Vagina (tissue), 2 donors: ENCODE results near the gene ITPRIP.

Source experiments
- CTCF ChIP-seq, 3 experiments: fragments of 450-650 bp in 2 of 3; fragments of 200-600 bp in 1 of 3; sonication (generic) in 1 of 3; IDR thresholded peaks; one replicate each; pipeline ENCODE4 v1.5.1; 2017 to 2019; ENCODE audit warnings: antibody characterized with exemption in 3 of 3, mild to moderate bottlenecking in 2 of 3, moderate library complexity in 2 of 3
- POLR2A ChIP-seq, 2 donors: fragments of 450-650 bp; IDR thresholded peaks; one replicate each; pipeline ENCODE4 v1.6.1; 2017; ENCODE audit warnings: antibody characterized with exemption in 2 of 2, mild to moderate bottlenecking in 2 of 2, moderate library complexity in 2 of 2

DNA sequence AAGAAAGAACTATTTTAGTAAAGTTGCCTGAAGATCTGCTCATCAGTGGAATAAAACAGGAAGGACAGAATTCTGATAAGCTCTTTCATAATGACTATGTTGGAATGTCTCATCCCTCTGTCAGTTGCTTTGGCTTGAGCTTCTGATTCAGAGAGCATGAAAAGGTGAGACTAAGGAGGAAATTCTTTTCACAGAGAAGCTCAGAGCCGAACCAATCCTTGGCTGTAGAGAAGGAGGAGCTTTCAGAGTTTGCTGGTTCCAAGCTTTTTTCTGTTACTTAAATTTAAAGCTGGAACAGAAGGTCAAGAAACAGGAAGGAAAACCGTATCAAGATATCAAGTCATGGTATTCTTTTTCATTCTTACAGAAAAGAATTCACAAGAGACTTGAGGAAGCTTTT is 45.3 kb downstream of the ITPRIP start:
- TF ChIP-seq CTCF (IDR thresholded peaks at IDR 0.05) (no peak), POLR2A (IDR thresholded peaks at IDR 0.05) (no peak)
